Measurements from ENCODE around the gene GRAMD1C. TPM values are rescaled to one million over a fixed set of nuclear protein-coding genes. Genes with fewer than 3 reads are reported as not detected.

The GRAMD1C gene
- total RNA-seq, 1 donor from 2014 or later: 0.21 TPM

- no peaks in the 10 kb centered on the region for H3K9me3 ChIP-seq
- no peak for DNase-seq (ENCODE audit: low spot score in 2 of 2)
- H3K27me3 ChIP-seq: no peaks in the 10 kb centered on the region
- no peak overlapping the region for H3K4me3 ChIP-seq
- TF ChIP-seq, protein P1, sequence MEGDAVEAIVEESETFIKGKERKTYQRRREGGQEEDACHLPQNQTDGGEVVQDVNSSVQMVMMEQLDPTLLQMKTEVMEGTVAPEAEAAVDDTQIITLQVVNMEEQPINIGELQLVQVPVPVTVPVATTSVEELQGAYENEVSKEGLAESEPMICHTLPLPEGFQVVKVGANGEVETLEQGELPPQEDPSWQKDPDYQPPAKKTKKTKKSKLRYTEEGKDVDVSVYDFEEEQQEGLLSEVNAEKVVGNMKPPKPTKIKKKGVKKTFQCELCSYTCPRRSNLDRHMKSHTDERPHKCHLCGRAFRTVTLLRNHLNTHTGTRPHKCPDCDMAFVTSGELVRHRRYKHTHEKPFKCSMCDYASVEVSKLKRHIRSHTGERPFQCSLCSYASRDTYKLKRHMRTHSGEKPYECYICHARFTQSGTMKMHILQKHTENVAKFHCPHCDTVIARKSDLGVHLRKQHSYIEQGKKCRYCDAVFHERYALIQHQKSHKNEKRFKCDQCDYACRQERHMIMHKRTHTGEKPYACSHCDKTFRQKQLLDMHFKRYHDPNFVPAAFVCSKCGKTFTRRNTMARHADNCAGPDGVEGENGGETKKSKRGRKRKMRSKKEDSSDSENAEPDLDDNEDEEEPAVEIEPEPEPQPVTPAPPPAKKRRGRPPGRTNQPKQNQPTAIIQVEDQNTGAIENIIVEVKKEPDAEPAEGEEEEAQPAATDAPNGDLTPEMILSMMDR (IDR thresholded peaks at IDR 0.05): no peak
- H3K36me3 ChIP-seq: peaks cover 0 to 13% of the 10 kb centered on the region in 2 donors
- intact Hi-C loops (cut with DNase I): no loop called here
- no peak overlapping the region for H3K27ac ChIP-seq
- H3K4me1 ChIP-seq: no peaks in the 10 kb centered on the region
Measured at GRCh38 chr3:113952921-113953320, 114.3 kb downstream of the GRAMD1C start.

GRCh38 chr3:113953677-113954076, 115.1 kb downstream of the GRAMD1C start:
- TF ChIP-seq, protein P1 (IDR thresholded peaks at IDR 0.05): no peak
- intact Hi-C loops (cut with DNase I): no loop called here

GRCh38 chr3:113954091-113954685, 115.6 kb downstream of the GRAMD1C start:
- TF ChIP-seq, protein P1 (IDR thresholded peaks at IDR 0.05): no peak
- H3K36me3 ChIP-seq: peaks cover 0 to 13% of the 10 kb centered on the region in 2 donors
- no peaks in the 10 kb centered on the region for H3K9me3 ChIP-seq
- H3K4me1 ChIP-seq: no peaks in the 10 kb centered on the region
- no peaks in the 10 kb centered on the region for H3K27me3 ChIP-seq
- H3K4me3 ChIP-seq: no peak overlapping the region
- H3K27ac ChIP-seq: no peak overlapping the region
- intact Hi-C loops (cut with DNase I): no loop called here
- no peak for DNase-seq (ENCODE audit: low spot score in 2 of 2)

More at GRCh38 chr3:113953677-113954076, 115.1 kb downstream of the GRAMD1C start:
- H3K4me1 ChIP-seq: no peaks in the 10 kb centered on the region
- H3K36me3 ChIP-seq: peaks cover 0 to 13% of the 10 kb centered on the region in 2 donors
- no peak overlapping the region for H3K4me3 ChIP-seq
- H3K27ac ChIP-seq: no peak overlapping the region
- no peaks in the 10 kb centered on the region for H3K27me3 ChIP-seq
- no peaks in the 10 kb centered on the region for H3K9me3 ChIP-seq
- DNase-seq (ENCODE audit: low spot score in 2 of 2): no peak

DNA sequence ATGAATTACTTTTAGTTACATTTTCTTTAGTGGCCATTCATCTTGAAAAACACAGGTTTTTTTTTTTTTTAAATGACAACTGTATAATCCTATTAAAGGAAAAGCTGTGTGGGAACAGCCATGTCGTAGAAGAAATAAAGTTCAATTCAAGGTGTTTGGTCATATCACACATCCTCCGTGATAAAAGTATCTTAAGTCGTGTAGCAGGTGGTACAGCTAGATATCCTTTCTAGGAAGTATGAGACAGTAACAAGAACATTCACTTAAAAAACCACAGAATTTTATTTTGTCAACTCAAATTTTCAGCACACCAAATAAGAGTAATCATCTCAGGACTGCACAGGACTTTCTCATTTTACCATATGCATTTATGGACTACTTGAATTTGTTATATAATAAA, 125.3 kb downstream of the GRAMD1C start:
- no peaks in the 10 kb centered on the region for H3K9me3 ChIP-seq
- intact Hi-C loops (cut with DNase I): no loop called here
- TF ChIP-seq, protein P1 (IDR thresholded peaks at IDR 0.05): no peak
- no peak overlapping the region for H3K27ac ChIP-seq
- H3K36me3 ChIP-seq: peaks cover 0 to 14% of the 10 kb centered on the region in 2 donors
- H3K27me3 ChIP-seq: no peaks in the 10 kb centered on the region
- no peaks in the 10 kb centered on the region for H3K4me1 ChIP-seq
- H3K4me3 ChIP-seq: no peak overlapping the region
- DNase-seq (ENCODE audit: low spot score in 2 of 2): no peak

DNA sequence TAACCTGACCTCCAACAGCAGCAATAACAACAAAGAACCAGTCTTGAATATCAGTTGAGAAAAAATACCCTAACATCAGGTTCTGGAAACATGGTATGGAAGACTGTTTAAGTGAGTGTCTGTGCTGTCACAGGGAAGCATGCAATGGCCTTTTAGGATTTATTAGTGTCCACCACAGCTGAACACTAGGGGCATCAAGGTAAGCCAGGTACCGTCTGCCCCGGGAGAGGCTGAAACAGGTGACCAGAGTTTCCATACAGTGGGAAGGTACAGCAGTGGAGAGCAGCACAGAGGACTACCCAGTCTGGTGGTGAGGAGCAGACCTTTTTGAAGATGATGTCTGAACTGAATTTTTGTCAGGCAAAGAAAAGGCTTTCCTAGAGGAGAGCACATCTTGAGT, 127.6 kb downstream of the GRAMD1C start:
- H3K36me3 ChIP-seq: peaks cover 0 to 8% of the 10 kb centered on the region in 2 donors
- DNase-seq (ENCODE audit: low spot score in 2 of 2): no peak
- H3K4me3 ChIP-seq: no peak overlapping the region
- H3K27ac ChIP-seq: no peak overlapping the region
- H3K4me1 ChIP-seq: no peaks in the 10 kb centered on the region
- H3K9me3 ChIP-seq: peaks cover 0 to under 1% of the 10 kb centered on the region in 2 donors
- no peaks in the 10 kb centered on the region for H3K27me3 ChIP-seq
- intact Hi-C loops (cut with DNase I): no loop called here
- TF ChIP-seq, protein P1 (IDR thresholded peaks at IDR 0.05): no peak

Data from ascending aorta (tissue), 2 donors.